OCI-LY7 (cell line): ENCODE measurements around the gene PAFAH1B1.

Experiments used
- CTCF ChIP-seq: fragments of 200-600 bp; sonication (generic); conservative IDR thresholded peaks from 2 replicates; pipeline ENCODE4 v1.5.1; 2014; ENCODE audit warnings: mild to moderate bottlenecking, antibody characterized with exemption, low read length, moderate library complexity, mixed read lengths
- EZH2phosphoT487 ChIP-seq: fragments of 200-600 bp; sonication (generic); IDR thresholded peaks from 2 replicates; pipeline ENCODE4 v1.6.1; 2018; ENCODE audit warnings: low read depth, borderline replicate concordance, mild to moderate bottlenecking, mixed run types, antibody characterized with exemption, low read length, moderate library complexity, mixed read lengths

- TF ChIP-seq EZH2phosphoT487 (no peak), CTCF (no peak)
Observed at GRCh38 chr17:2563543-2563942, 29.9 kb upstream of the PAFAH1B1 start.
